ENCODE measurements around the gene VAV3. TPM values are rescaled to one million over a fixed set of nuclear protein-coding genes. Genes with fewer than 3 reads are reported as not detected.
"Not testable (repeated sequence)": the region's sequence is repeated elsewhere in the genome, so short reads cannot be mapped to it uniquely, and the experiment has no call there.

VAV3 gene
- total and polyA plus RNA-seq, 2 of the 8 experiments (the other 6 are each of a cell fraction or from before 2014, with no cell fraction given): 2.9 to 7.9 TPM

DNA sequence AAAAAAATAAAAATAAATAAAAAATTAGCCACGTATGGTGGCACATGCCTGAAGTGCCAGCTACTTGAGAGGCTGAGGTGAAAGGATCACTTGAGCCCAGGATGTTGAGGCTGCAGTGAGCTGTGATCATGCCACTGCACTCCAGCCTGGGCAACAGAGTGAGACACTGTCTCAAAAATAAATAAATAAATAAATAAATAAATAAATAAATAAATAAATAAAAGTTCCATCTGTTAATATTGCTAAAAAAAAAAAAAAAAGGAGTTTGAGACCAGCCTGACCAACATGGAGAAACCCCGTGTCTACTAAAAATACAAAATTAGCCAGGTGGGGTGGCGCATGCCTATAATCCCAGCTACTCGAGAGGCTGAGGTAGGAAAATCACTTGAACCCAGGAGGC lies 244.8 kb downstream of the VAV3 start:
- H3K27me3 ChIP-seq (replicated peaks in 1 of 4; ENCODE audit: control insufficient read depth in 3 of 4, extremely low read depth in 1 of 4, insufficient read depth in 3 of 4, low read length in 3 of 4); H3K14ac ChIP-seq (ENCODE audit: insufficient read length); H4K5ac ChIP-seq (ENCODE audit: insufficient read length, low read depth, low read length); H3K56ac ChIP-seq (replicated peaks; ENCODE audit: insufficient read length, low read depth, low read length); H2BK12ac ChIP-seq (ENCODE audit: low read depth, low read length); H2BK20ac ChIP-seq (ENCODE audit: low read length); H4K20me1 ChIP-seq (replicated peaks in 1 of 2; ENCODE audit: control insufficient read depth in 1 of 2, insufficient read depth in 2 of 2, low read length in 2 of 2); H3K23ac ChIP-seq (ENCODE audit: insufficient read length); H3K9me3 ChIP-seq (ENCODE audit: insufficient read depth in 2 of 2, low read depth in 1 of 2, low read length in 1 of 2); POLR2A ChIA-PET (ENCODE audit: partially characterized antibody); H4K91ac ChIP-seq (replicated peaks; ENCODE audit: insufficient read length, low read length); FAIRE-seq; H4K8ac ChIP-seq (ENCODE audit: extremely low read depth, insufficient read depth, low read length); H2AK5ac ChIP-seq (ENCODE audit: low read depth, low read length); H3K79me2 ChIP-seq (ENCODE audit: control insufficient read depth in 1 of 2, insufficient read depth in 2 of 2, low read length in 2 of 2); H3K4me2 ChIP-seq (ENCODE audit: insufficient read depth in 1 of 2, low read depth in 2 of 2, low read length in 2 of 2); DNase-seq (ENCODE audit: low read depth in 1 of 2, low spot score in 2 of 2); H3K4me1 ChIP-seq (replicated peaks in 1 of 4; ENCODE audit: control insufficient read depth in 3 of 4, insufficient read depth in 4 of 4, low read length in 3 of 4); H3K4me3 ChIP-seq (ENCODE audit: extremely low read depth in 1 of 4, insufficient read depth in 2 of 4, low read depth in 3 of 4, low read length in 4 of 4); H2AFZ ChIP-seq (ENCODE audit: low read length); H3K79me1 ChIP-seq (ENCODE audit: low read depth, low read length); H2BK5ac ChIP-seq (ENCODE audit: low read depth, low read length); H2BK15ac ChIP-seq (ENCODE audit: low read length); H3K4ac ChIP-seq (replicated peaks; ENCODE audit: insufficient read length, low read depth, low read length); H3K18ac ChIP-seq (ENCODE audit: extremely low read depth, low read length); H3K9ac ChIP-seq (replicated peaks in 1 of 4; ENCODE audit: extremely low read depth in 1 of 4, low read depth in 3 of 4, low read length in 3 of 4); H3K23me2 ChIP-seq (ENCODE audit: low read depth, low read length); H2BK120ac ChIP-seq (replicated peaks; ENCODE audit: low read depth, low read length); H3K27ac ChIP-seq (ENCODE audit: low read depth, low read length); H3K36me3 ChIP-seq (ENCODE audit: control insufficient read depth in 2 of 4, insufficient read depth in 4 of 4, low read length in 3 of 4): not testable (repeated sequence)
- 96% methylated on average over 4 of the region's 4 CpGs; no CpG with 5 or more reads in 1 of the 2 experiments for whole genome bisulfite sequencing, 2 experiments (ENCODE audit: extremely low coverage in 1 of 2, insufficient coverage in 1 of 2, insufficient read length in 1 of 2, insufficient replicate concordance in 2 of 2, low coverage in 1 of 2, low lambda C conversion rate in 2 of 2, missing lambda C conversion rate in 1 of 2)
- CTCF ChIA-PET (ENCODE audit: partially characterized antibody): interaction anchor here (0.6 kb wide), 1 partner anchor 148 kb away, joined by 3 read pairs; no protein-coding TSS in a partner anchor
